A549 (cell line): ENCODE results near the gene ZIC4. TPM values are rescaled to one million over a fixed set of nuclear protein-coding genes. Genes with fewer than 3 reads are reported as not detected.

Experiments used
- ATAC-seq, 2 experiments: fragments of 200-7000 bp in 1 of 2; fragments of >200 bp in 1 of 2; cut with Nextera tagmentation in 1 of 2; cut with Tn5 transposase in 1 of 2; 3 replicates each; pipeline versions ENCODE4 v1.8.0 to v1.9.1; 2018 to 2020; ENCODE audit warnings: mild to moderate bottlenecking in 1 of 2, moderate library complexity in 1 of 2
- CTCF ChIA-PET: fragments of 300-600 bp; sonication (Branson Sonifier 250); formaldehyde crosslinking; extraction: SDS; loops from one replicate; lab custom pipeline; 2021; ENCODE audit warnings: antibody characterized with exemption, inconsistent platforms; lab: Yijun Ruan, JAX
- POLR2A ChIA-PET: fragments of 350-600 bp; formaldehyde crosslinking; extraction: SDS; loops from one replicate; lab custom pipeline; 2021; ENCODE audit warnings: antibody characterized with exemption, inconsistent platforms; lab: Yijun Ruan, JAX
- DNase-seq, 2 experiments: peaks; one replicate each; pipeline versions ENCODE4 v3.0.0 to v3.0.0-alpha.2; 2011 to 2016; ENCODE audit warnings: low read depth in 1 of 2, low spot score in 1 of 2
- FAIRE-seq: peaks from 2 replicates; lab custom pipeline; 2011; peaks lifted over from hg19 to GRCh38; lab: Jason Lieb, UNC
- H3K27ac ChIP-seq, 2 experiments: fragments of >200 bp; sonication (Bioruptor Twin); formaldehyde crosslinking; 3 replicates each; pipeline ENCODE4 v1.5.1; 2016 to 2017
- H3K4me1 ChIP-seq: fragments of >200 bp; sonication (Bioruptor Twin); formaldehyde crosslinking; 3 replicates; pipeline ENCODE4 v1.6.1; 2016
- H3K4me2 ChIP-seq: fragments of >200 bp; sonication (Bioruptor Twin); formaldehyde crosslinking; 3 replicates; pipeline ENCODE4 v1.6.1; 2016
- H3K4me3 ChIP-seq: fragments of >200 bp; sonication (Bioruptor Twin); formaldehyde crosslinking; 3 replicates; pipeline ENCODE4 v1.5.1; 2016
- H3K9me3 ChIP-seq: fragments of >200 bp; sonication (Bioruptor Twin); formaldehyde crosslinking; 3 replicates; pipeline ENCODE4 v1.6.1; 2016
- CBX8 ChIP-seq: fragments of 200-600 bp; sonication (generic); IDR thresholded peaks from 2 replicates; pipeline ENCODE4 v1.6.1; 2016
- CEBPB ChIP-seq, 2 experiments: fragments of >200 bp in 1 of 2; sonication (Bioruptor Twin) in 1 of 2; formaldehyde crosslinking in 1 of 2; IDR thresholded peaks; 2 replicates each; pipeline ENCODE4 v1.6.1; 2012 to 2016
- CHD2 ChIP-seq: fragments of 150-350 bp; IDR thresholded peaks from 2 replicates; pipeline ENCODE4 v1.6.1; 2014; ENCODE audit warnings: low read length; ENCODE audit not compliant: partially characterized antibody
- CTCF ChIP-seq: fragments of >200 bp; sonication (Bioruptor Twin); formaldehyde crosslinking; IDR thresholded peaks from 3 replicates; pipeline ENCODE4 v1.5.1; 2016
- E2F6 ChIP-seq: IDR thresholded peaks from 2 replicates; pipeline ENCODE4 v1.6.1; 2012; ENCODE audit warnings: low read depth, borderline replicate concordance
- ELK1 ChIP-seq: fragments of 150-350 bp; IDR thresholded peaks from 2 replicates; pipeline ENCODE4 v1.6.1; 2014; ENCODE audit warnings: low read depth, mild to moderate bottlenecking, low read length
- EP300 ChIP-seq, 2 experiments: fragments of >200 bp; sonication (Bioruptor Twin); formaldehyde crosslinking; IDR thresholded peaks; 2 replicates in 1 of 2; 3 replicates in 1 of 2; pipeline ENCODE4 v1.6.1; 2016 to 2017
- FOSL2 ChIP-seq, 2 experiments: fragments of 450-650 bp in 1 of 2; fragments of >200 bp in 1 of 2; sonication (Bioruptor Twin) in 1 of 2; formaldehyde crosslinking; IDR thresholded peaks; 2 replicates each; pipeline versions ENCODE4 v1.5.0 to v1.6.1; 2016 to 2020; ENCODE audit warnings: mild to moderate bottlenecking in 1 of 2, moderate library complexity in 1 of 2
- GATA3 ChIP-seq: IDR thresholded peaks from 2 replicates; pipeline ENCODE4 v1.6.1; 2012; ENCODE audit warnings: borderline replicate concordance
- HOXA7 ChIP-seq: fragments of 250-450 bp; sonication (Bioruptor Pico); IDR thresholded peaks from 2 replicates; pipeline ENCODE4 v1.5.0; 2020; ENCODE audit warnings: mild to moderate bottlenecking, moderate library complexity
- HOXB13 ChIP-seq: fragments of 250-450 bp; sonication (Bioruptor Pico); IDR thresholded peaks from 2 replicates; pipeline ENCODE4 v1.5.0; 2020; ENCODE audit warnings: low read depth, mild to moderate bottlenecking, moderate library complexity
- KDM1A ChIP-seq: fragments of 200-600 bp; sonication (generic); IDR thresholded peaks from 2 replicates; pipeline ENCODE4 v1.6.1; 2016; ENCODE audit warnings: low read depth, mild to moderate bottlenecking
- NR3C1 ChIP-seq: fragments of >200 bp; sonication (Bioruptor Twin); formaldehyde crosslinking; IDR thresholded peaks from 3 replicates; pipeline ENCODE4 v1.6.1; 2017
- PHF8 ChIP-seq: fragments of 200-600 bp; sonication (generic); IDR thresholded peaks from 2 replicates; pipeline ENCODE4 v1.6.1; 2016; ENCODE audit warnings: low read depth, mild to moderate bottlenecking, antibody characterized with exemption, moderate library complexity, borderline replicate concordance
- POLR2A ChIP-seq: IDR thresholded peaks from 2 replicates; pipeline ENCODE4 v1.6.1; 2012; ENCODE audit warnings: mild to moderate bottlenecking, low read length
- RFX5 ChIP-seq: fragments of 450-650 bp; IDR thresholded peaks from 2 replicates; pipeline ENCODE4 v1.7.1; 2014; ENCODE audit warnings: antibody characterized with exemption, mild to moderate bottlenecking, moderate library complexity
- SMC3 ChIP-seq: fragments of >200 bp; sonication (Bioruptor Twin); formaldehyde crosslinking; IDR thresholded peaks from 3 replicates; pipeline ENCODE4 v1.6.1; 2018; ENCODE audit warnings: inconsistent platforms
- ZC3H11A ChIP-seq: fragments of 450-650 bp; IDR thresholded peaks from 2 replicates; pipeline ENCODE4 v1.6.1; 2014; ENCODE audit warnings: antibody characterized with exemption, mild to moderate bottlenecking
- WGBS: methylation state at CpG from one replicate; pipeline ENCODE4 v1.1.6; 2017; ENCODE audit errors: missing lambda C conversion rate; 5-methylcytosine and 5-hydroxymethylcytosine counted together
- polyA plus RNA-seq, 4 experiments: library from polyadenylated mRNA; depleted of rRNA in 3 of 4; stranded (reverse); fragments of >200 nt; fragmentation: RNase III in 1 of 4; extraction: RNeasy Plus Mini Kit Qiagen cat#74134 plus additional on column Dnase treatment in 1 of 4; gene quantifications; 2 replicates in 3 of 4; 3 replicates in 1 of 4; pipeline ENCODE4 v1.2.3, GENCODE V29; 2011 to 2017
- TF ChIP-seq, protein P1 (sequence below): fragments of 250-450 bp; sonication (Bioruptor Pico); IDR thresholded peaks from 2 replicates; pipeline ENCODE4 v1.5.0; 2021; ENCODE audit warnings: mild to moderate bottlenecking, moderate library complexity, borderline replicate concordance

The ZIC4 gene
- polyA plus RNA-seq, 2 of the 4 experiments (the other 2 are of a cell fraction), result not detected

- WGBS, result 66% methylated on average over 44 of the region's 51 CpGs
- Histone ChIP-seq H3K27ac (no peak overlapping the region), H3K4me3 (no peak overlapping the region), H3K4me2 (no peak overlapping the region), H3K4me1 (no peaks in the 10 kb centered on the region), H3K9me3 (no peaks in the 10 kb centered on the region)
- no peak for TF ChIP-seq NR3C1
- no peak for TF ChIP-seq ELK1
- TF ChIP-seq RFX5, result no peak
- TF ChIP-seq EP300 (IDR thresholded peaks at IDR 0.05), result no peak
- TF ChIP-seq POLR2A, result no peak
- TF ChIP-seq HOXB13 (CRISPR knock-in tag), result no peak
- TF ChIP-seq SMC3, result no peak
- no peak for TF ChIP-seq CTCF
- no peak for TF ChIP-seq CHD2
- TF ChIP-seq FOSL2 (IDR thresholded peaks at IDR 0.05), result no peak
- no peak for TF ChIP-seq FOSL2 (CRISPR knock-in tag; IDR thresholded peaks at IDR 0.05)
- TF ChIP-seq, protein P1, sequence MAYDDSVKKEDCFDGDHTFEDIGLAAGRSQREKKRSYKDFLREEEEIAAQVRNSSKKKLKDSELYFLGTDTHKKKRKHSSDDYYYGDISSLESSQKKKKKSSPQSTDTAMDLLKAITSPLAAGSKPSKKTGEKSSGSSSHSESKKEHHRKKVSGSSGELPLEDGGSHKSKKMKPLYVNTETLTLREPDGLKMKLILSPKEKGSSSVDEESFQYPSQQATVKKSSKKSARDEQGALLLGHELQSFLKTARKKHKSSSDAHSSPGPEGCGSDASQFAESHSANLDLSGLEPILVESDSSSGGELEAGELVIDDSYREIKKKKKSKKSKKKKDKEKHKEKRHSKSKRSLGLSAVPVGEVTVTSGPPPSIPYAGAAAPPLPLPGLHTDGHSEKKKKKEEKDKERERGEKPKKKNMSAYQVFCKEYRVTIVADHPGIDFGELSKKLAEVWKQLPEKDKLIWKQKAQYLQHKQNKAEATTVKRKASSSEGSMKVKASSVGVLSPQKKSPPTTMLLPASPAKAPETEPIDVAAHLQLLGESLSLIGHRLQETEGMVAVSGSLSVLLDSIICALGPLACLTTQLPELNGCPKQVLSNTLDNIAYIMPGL (CRISPR knock-in tag), result no peak
- no peak for TF ChIP-seq CEBPB (IDR thresholded peaks at IDR 0.05)
- no peak for TF ChIP-seq KDM1A
- TF ChIP-seq CBX8, result no peak
- no peak for TF ChIP-seq E2F6
- TF ChIP-seq GATA3, result no peak
- no peak for TF ChIP-seq ZC3H11A
- no peak for FAIRE-seq
- POLR2A ChIA-PET, result no interaction called here
- CTCF ChIA-PET, result no interaction called here
- no peak; a peak in 1 of 6 replicates for ATAC-seq
- no peak for DNase-seq
These were observed 14.3 kb downstream of the ZIC4 start for GRCh38 chr3:147391781-147392624.

- no peak for DNase-seq
- Histone ChIP-seq H3K27ac (no peak overlapping the region), H3K4me3 (no peak overlapping the region), H3K9me3 (no peaks in the 10 kb centered on the region), H3K4me2 (no peak overlapping the region), H3K4me1 (no peaks in the 10 kb centered on the region)
- ChIA-PET POLR2A (no interaction called here), CTCF (interaction anchor here (0.6 kb wide), 1 partner anchor 8 kb away, joined by 4 read pairs; no protein-coding TSS in a partner anchor)
- no peak for ATAC-seq
- TF ChIP-seq PHF8, result no peak
- no peak for TF ChIP-seq EP300 (IDR thresholded peaks at IDR 0.05)
- no peak for TF ChIP-seq ELK1
- no peak for TF ChIP-seq HOXA7 (CRISPR knock-in tag)
- FAIRE-seq, result no peak
- WGBS, result 84% methylated on average over 76 of the region's 77 CpGs
These were observed 15.5 kb downstream of the ZIC4 start for GRCh38 chr3:147390589-147391569.
